ENCODE data around the gene NLGN4Y. TPM values are rescaled to one million over a fixed set of nuclear protein-coding genes. Genes with fewer than 3 reads are reported as not detected.

The NLGN4Y gene
- total RNA-seq, 4 donors from 2014 or later, result 18.1 to 18.9 TPM; not detected in 2

DNA sequence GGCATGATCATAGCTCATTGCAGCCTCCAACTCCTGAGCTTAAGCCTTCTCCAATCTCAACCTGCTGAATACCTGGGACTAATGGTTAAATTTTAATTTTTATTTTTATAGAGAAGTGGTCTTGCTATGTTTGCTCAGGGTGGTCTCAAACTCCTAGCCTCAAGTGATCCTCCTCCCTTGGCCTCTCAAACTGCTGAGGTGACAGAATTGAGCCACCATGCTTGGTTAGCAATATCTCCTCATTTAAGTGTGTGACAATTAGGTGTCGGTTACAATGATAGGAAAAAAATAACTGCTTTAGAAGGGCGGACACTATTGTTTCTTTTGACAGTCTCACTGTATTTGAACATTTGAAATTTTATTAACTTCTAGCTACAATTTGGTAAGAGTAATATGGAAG is 300.3 kb downstream of the NLGN4Y start:
- intact Hi-C loops (cut with DNase I), result no loop called here
- no peak overlapping the region for H3K4me3 ChIP-seq
- no peaks in the 10 kb centered on the region for H3K4me1 ChIP-seq
- no peaks in the 10 kb centered on the region for H3K36me3 ChIP-seq
- no peak for TF ChIP-seq POLR2A (IDR thresholded peaks at IDR 0.05)
- TF ChIP-seq CTCF (IDR thresholded peaks at IDR 0.05), result no peak
- no peaks in the 10 kb centered on the region for H3K27me3 ChIP-seq
- H3K9me3 ChIP-seq, result no peaks in the 10 kb centered on the region
- DNase-seq, result no peak
- no peak overlapping the region for H3K27ac ChIP-seq
- WGBS, 2 donors, result 90% methylated on average over 2 of the region's 2 CpGs; no CpG with 5 or more reads in 1 of the 2 donors

DNA sequence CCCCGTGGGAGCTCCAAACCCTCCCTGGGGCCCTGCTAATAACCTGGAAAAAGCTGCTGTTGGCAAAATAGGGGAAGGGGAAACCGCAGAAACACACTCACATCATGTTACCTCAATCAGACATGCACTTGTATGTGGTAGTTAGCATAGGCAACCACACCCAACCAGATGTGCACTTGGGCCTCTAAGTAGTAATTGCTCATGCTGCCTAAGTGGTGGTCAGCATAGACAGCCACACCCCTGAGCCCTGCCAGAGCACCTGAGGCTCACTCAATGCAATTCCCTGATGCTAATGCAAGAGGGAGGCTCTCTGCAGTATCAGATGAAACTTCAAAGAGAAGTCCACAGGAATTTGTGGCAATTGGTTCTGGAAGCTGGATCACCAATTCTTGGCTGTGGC is 301.4 kb downstream of the NLGN4Y start:
- TF ChIP-seq CTCF (IDR thresholded peaks at IDR 0.05), result no peak
- no peak for TF ChIP-seq POLR2A (IDR thresholded peaks at IDR 0.05)
- Histone ChIP-seq H3K4me3 (no peak overlapping the region), H3K27ac (no peak overlapping the region)

DNA sequence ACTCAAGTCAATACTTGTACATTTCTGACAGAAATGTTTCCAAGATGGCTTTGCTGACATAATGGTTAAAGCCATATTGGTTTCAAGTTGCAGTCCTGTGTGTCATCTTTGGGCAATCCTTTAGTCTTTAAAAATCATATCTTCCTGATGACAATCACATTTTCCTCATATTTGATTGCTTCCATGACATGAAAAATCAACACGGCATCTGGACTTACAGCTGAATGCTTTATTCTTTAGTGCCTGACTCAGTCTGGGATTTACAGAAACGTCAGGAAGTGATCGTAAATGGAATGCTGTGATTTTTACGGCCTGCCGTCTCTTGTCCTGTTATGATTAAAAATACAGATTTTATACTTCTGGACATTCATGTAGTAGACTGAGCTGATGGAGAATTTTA is 304.2 kb downstream of the NLGN4Y start:
- WGBS, 2 donors, result 41% methylated on average over 3 of the region's 5 CpGs; no CpG with 5 or more reads in 1 of the 2 donors
- no peaks in the 10 kb centered on the region for H3K9me3 ChIP-seq
- H3K27ac ChIP-seq, result no peak overlapping the region
- no peaks in the 10 kb centered on the region for H3K4me1 ChIP-seq
- intact Hi-C loops (cut with DNase I), result no loop called here
- H3K36me3 ChIP-seq, result no peaks in the 10 kb centered on the region
- TF ChIP-seq CTCF (IDR thresholded peaks at IDR 0.05), result no peak
- no peak for TF ChIP-seq POLR2A (IDR thresholded peaks at IDR 0.05)
- no peak for DNase-seq
- no peaks in the 10 kb centered on the region for H3K27me3 ChIP-seq
- H3K4me3 ChIP-seq, result no peak overlapping the region

More for the DNA sequence above, 301.4 kb downstream of the NLGN4Y start:
- no peaks in the 10 kb centered on the region for H3K36me3 ChIP-seq
- H3K9me3 ChIP-seq, result no peaks in the 10 kb centered on the region
- intact Hi-C loops (cut with DNase I), result no loop called here
- no peaks in the 10 kb centered on the region for H3K4me1 ChIP-seq
- H3K27me3 ChIP-seq, result no peaks in the 10 kb centered on the region
- no peak for DNase-seq
- 70% methylated on average over 2 of the region's 2 CpGs; no CpG with 5 or more reads in 1 of the 2 donors for WGBS, 2 donors

GRCh38 chrY:14829366-14829885 is 305.1 kb downstream of the NLGN4Y start:
- no peak overlapping the region for H3K27ac ChIP-seq
- no peak overlapping the region for H3K4me3 ChIP-seq
- no peaks in the 10 kb centered on the region for H3K9me3 ChIP-seq
- no peak for DNase-seq
- no peak for TF ChIP-seq POLR2A (IDR thresholded peaks at IDR 0.05)
- no peak for TF ChIP-seq CTCF (IDR thresholded peaks at IDR 0.05)
- H3K27me3 ChIP-seq, result no peaks in the 10 kb centered on the region
- H3K4me1 ChIP-seq, result peaks cover 0 to 4% (median 0%) of the 10 kb centered on the region in 3 donors
- 83% methylated on average over 9 of the region's 9 CpGs; no CpG with 5 or more reads in 1 of the 2 donors for WGBS, 2 donors
- H3K36me3 ChIP-seq, result no peaks in the 10 kb centered on the region
- intact Hi-C loops (cut with DNase I), result no loop called here

GRCh38 chrY:14834103-14835060 is 310.1 kb downstream of the NLGN4Y start:
- H3K4me3 ChIP-seq, result no peak overlapping the region
- no peaks in the 10 kb centered on the region for H3K27me3 ChIP-seq
- no peak for DNase-seq
- no peak overlapping the region for H3K27ac ChIP-seq
- TF ChIP-seq CTCF (IDR thresholded peaks at IDR 0.05), result no peak
- intact Hi-C loops (cut with DNase I), result no loop called here
- H3K4me1 ChIP-seq, result peaks cover 0 to 4% (median 0%) of the 10 kb centered on the region in 3 donors
- H3K9me3 ChIP-seq, result no peaks in the 10 kb centered on the region
- H3K36me3 ChIP-seq, result no peaks in the 10 kb centered on the region
- 56% methylated on average over 3 of the region's 4 CpGs; no CpG with 5 or more reads in 1 of the 2 donors for WGBS, 2 donors
